ENCODE results near the gene C1S.

DNA sequence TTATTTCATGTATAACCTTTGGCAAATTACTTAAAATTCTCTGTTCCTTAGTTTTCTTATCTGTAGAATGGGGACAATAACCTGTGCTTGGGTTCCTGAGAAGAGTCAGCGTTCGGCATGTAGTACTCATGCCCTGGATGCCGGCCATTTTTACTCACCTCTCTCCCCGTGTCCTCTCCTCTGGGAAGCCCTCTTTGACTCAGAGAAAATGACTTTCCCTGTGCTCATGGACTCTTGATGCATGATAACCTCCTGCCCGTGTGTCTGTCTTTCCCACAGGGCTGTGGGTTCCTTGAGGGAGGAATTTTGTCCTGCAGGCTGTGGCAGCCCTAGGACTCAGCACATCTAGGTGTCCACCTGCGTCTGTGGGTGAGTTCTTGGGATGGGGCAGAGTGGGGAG, 54.3 kb downstream of the C1S start:
- TF ChIP-seq, protein P1, sequence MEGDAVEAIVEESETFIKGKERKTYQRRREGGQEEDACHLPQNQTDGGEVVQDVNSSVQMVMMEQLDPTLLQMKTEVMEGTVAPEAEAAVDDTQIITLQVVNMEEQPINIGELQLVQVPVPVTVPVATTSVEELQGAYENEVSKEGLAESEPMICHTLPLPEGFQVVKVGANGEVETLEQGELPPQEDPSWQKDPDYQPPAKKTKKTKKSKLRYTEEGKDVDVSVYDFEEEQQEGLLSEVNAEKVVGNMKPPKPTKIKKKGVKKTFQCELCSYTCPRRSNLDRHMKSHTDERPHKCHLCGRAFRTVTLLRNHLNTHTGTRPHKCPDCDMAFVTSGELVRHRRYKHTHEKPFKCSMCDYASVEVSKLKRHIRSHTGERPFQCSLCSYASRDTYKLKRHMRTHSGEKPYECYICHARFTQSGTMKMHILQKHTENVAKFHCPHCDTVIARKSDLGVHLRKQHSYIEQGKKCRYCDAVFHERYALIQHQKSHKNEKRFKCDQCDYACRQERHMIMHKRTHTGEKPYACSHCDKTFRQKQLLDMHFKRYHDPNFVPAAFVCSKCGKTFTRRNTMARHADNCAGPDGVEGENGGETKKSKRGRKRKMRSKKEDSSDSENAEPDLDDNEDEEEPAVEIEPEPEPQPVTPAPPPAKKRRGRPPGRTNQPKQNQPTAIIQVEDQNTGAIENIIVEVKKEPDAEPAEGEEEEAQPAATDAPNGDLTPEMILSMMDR (IDR thresholded peaks at IDR 0.05): no peak
- TF ChIP-seq POLR2A (IDR thresholded peaks at IDR 0.05): no peak
- no peak for TF ChIP-seq POLR2AphosphoS5 (IDR thresholded peaks at IDR 0.05)

Data from stomach (tissue), 4 donors.